Subcutaneous adipose tissue (tissue), 4 donors: Measurements from ENCODE around the gene SEC24B. TPM values are rescaled to one million over a fixed set of nuclear protein-coding genes. Genes with fewer than 3 reads are reported as not detected.

Source experiments
- small RNA-seq: library from RNA; depleted of rRNA; stranded (forward); fragments of <200 nt; gene quantifications from one replicate; pipeline ENCODE3, GENCODE V24; 2016
- total RNA-seq, 4 donors: library from RNA; depleted of rRNA; stranded (reverse); fragments of >200 nt; gene quantifications; one replicate each; pipeline ENCODE4 v1.1.0, GENCODE V29; 2016
- TF ChIP-seq, protein P1 (sequence below): fragments of 450-650 bp; IDR thresholded peaks from one replicate; pipeline ENCODE4 v1.5.1; 2016; ENCODE audit warnings: low read depth, mild to moderate bottlenecking, control low read depth, antibody characterized with exemption, moderate library complexity

SEC24B gene
- total RNA-seq, 4 donors from 2014 or later, result 36.9 to 50.9 (median 44.0) TPM

DNA sequence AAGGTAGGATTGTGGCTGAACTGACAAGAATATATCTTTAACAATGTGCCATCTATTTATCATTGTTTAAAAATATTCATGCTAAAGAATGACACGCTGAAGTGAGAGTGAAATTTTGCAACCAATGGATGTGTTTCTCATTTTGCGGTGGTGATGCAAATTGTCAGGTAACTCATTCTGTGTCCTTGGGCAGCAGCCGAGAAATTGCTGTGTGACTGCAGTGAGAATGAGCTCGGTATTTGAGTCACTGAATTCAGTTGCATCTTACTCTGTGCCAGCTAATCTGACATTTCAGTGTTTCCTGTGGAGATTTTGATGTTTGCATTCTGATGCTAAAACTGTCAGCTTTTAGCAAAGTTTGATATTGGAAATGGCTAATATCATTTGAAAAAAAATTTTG lies 154.6 kb downstream of the SEC24B start:
- TF ChIP-seq, protein P1, sequence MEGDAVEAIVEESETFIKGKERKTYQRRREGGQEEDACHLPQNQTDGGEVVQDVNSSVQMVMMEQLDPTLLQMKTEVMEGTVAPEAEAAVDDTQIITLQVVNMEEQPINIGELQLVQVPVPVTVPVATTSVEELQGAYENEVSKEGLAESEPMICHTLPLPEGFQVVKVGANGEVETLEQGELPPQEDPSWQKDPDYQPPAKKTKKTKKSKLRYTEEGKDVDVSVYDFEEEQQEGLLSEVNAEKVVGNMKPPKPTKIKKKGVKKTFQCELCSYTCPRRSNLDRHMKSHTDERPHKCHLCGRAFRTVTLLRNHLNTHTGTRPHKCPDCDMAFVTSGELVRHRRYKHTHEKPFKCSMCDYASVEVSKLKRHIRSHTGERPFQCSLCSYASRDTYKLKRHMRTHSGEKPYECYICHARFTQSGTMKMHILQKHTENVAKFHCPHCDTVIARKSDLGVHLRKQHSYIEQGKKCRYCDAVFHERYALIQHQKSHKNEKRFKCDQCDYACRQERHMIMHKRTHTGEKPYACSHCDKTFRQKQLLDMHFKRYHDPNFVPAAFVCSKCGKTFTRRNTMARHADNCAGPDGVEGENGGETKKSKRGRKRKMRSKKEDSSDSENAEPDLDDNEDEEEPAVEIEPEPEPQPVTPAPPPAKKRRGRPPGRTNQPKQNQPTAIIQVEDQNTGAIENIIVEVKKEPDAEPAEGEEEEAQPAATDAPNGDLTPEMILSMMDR, result no peak

DNA sequence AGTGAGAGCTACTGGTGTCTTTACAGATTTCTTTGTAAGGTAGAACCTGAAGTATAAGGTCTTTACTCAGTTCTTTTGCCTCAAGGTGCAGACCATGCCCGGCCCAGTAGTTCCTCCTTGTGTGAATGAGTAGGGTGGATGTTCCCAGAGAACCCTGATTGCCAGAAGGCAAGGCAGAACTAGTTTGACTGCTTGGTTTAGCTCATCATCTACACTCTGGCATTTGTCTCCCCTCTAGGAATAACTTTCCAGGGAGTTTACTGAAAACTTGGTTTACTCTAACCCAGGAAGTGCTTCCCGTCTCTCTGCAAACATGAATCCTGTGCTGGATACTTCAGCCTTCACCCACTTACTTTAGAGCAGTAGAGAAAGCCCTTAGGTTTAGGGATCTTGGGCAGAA lies 155.5 kb downstream of the SEC24B start:
- TF ChIP-seq, protein P1, result no peak

DNA sequence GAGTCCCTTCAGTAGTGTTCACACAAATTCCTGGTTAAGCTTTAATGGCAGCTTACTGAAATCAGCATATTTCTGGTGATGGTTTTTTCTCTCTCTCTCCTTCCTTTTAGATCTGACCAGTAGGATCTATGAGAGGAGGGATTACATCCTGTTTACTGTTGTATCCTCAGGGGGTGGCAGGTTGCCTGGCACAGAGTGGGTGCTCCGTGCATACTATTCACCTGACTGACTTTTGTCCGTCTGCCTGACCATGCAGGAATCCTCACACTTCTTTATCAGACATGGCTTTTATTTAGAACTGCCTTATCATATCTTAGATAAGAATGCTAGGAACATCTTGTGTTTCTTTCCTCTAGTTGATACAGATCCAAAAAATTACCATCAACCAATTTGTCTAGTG lies 156.0 kb downstream of the SEC24B start:
- TF ChIP-seq, protein P1, result no peak

Small RNA genes within 50 kb of the gene (small RNA-seq; reads per million reads assigned to genes)
- gene MIR576 (1.1 reads per million), gene RN7SL55P (not detected)

Other genes starting within 250 kb of the SEC24B start
- gene COL25A1, start 131.2 kb upstream of the SEC24B start, total RNA-seq, result 10 to 100 TPM in 2 of 4 donors, 1 to 10 TPM in 2; 4.9 to 12.9 (median 10.1) TPM
- gene MCUB, start 126.4 kb downstream of the SEC24B start, total RNA-seq, result 10 to 100 TPM; 11.5 to 35.5 (median 22.3) TPM